K562 (cell line): ENCODE data around the gene KRTAP10-11. TPM values are rescaled to one million over a fixed set of nuclear protein-coding genes. Genes with fewer than 3 reads are reported as not detected.

Experiments used
- ATAC-seq: fragments of 200-7000 bp; cut with Tn5 transposase; 3 replicates; pipeline ENCODE4 v1.9.1; 2020; ENCODE audit warnings: moderate library complexity
- BruUV-seq: library from RNA; stranded (reverse); fragments of 400-500 nt; replicated peaks from 2 replicates; lab custom pipeline; 2021; lab: Mats Ljungman, UMichigan
- CTCF ChIA-PET: fragments of 300-600 bp; formaldehyde crosslinking; extraction: SDS; loops from one replicate; lab custom pipeline; 2021; ENCODE audit warnings: low intra/inter-chr PET ratio; lab: Yijun Ruan, JAX
- POLR2A ChIA-PET: fragments of 300-600, 350-650 bp; sonication (Branson Sonifier 250); formaldehyde crosslinking; extraction: SDS; loops from one replicate; lab custom pipeline; 2021; ENCODE audit warnings: antibody characterized with exemption, inconsistent platforms; lab: Yijun Ruan, JAX
- DNase-seq, 4 experiments: peaks; one replicate each; pipeline versions ENCODE4 v3.0.0 to v3.0.0-alpha.2; 2011 to 2018; ENCODE audit warnings: low spot score in 3 of 4, mixed read lengths in 3 of 4; ENCODE audit errors: extremely low read depth in 1 of 4
- FAIRE-seq: peaks from 2 replicates; lab custom pipeline; 2011; peaks lifted over from hg19 to GRCh38; lab: Jason Lieb, UNC
- H2AFZ ChIP-seq: 2 replicates; pipeline ENCODE4 v1.6.0; 2011; ENCODE audit warnings: low read depth, low read length, control low read depth, inconsistent platforms
- H3K27ac ChIP-seq: fragments of 200-600 bp; 3 replicates; pipeline ENCODE4 v1.8.0; 2011; ENCODE audit warnings: low read depth, mild to moderate bottlenecking, control low read depth, inconsistent platforms, low read length, moderate library complexity, mixed read lengths; ENCODE audit errors: extremely low read depth
- H3K27me3 ChIP-seq, 2 experiments: fragments of 300-600 bp in 1 of 2; 2 replicates in 1 of 2; 3 replicates in 1 of 2; pipeline versions ENCODE4 v1.6.0 to v1.8.0; 2011; ENCODE audit warnings: inconsistent platforms in 2 of 2, low read length in 2 of 2, mild to moderate bottlenecking in 1 of 2, mixed read lengths in 1 of 2, moderate library complexity in 1 of 2; ENCODE audit not compliant: control insufficient read depth in 2 of 2, insufficient read depth in 2 of 2
- H3K36me3 ChIP-seq: fragments of 300-600 bp; 3 replicates; pipeline ENCODE4 v1.8.0; 2011; ENCODE audit warnings: mild to moderate bottlenecking, low read length, inconsistent platforms; ENCODE audit not compliant: control insufficient read depth, insufficient read depth
- H3K4me1 ChIP-seq, 2 experiments: fragments of 200-600 bp in 1 of 2; replicated peaks in 1 of 2; 2 replicates in 1 of 2; 3 replicates in 1 of 2; pipeline versions ENCODE4 v1.5.1 to v1.8.0; 2011; ENCODE audit warnings: inconsistent platforms in 2 of 2, low read length in 2 of 2, mild to moderate bottlenecking in 1 of 2, mixed read lengths in 1 of 2, moderate library complexity in 1 of 2; ENCODE audit not compliant: control insufficient read depth in 2 of 2, insufficient read depth in 2 of 2
- H3K4me2 ChIP-seq: 2 replicates; pipeline ENCODE4 v1.6.1; 2011; ENCODE audit warnings: low read length, control low read depth, inconsistent platforms, mixed read lengths; ENCODE audit not compliant: insufficient read depth
- H3K4me3 ChIP-seq: fragments of 200-600 bp; sonication (generic), shearing (Covaris generic); 2 replicates; pipeline ENCODE4 v1.5.1; 2016; ENCODE audit warnings: control low read depth, inconsistent platforms
- H3K79me2 ChIP-seq: fragments of 200-600 bp; 3 replicates; pipeline ENCODE4 v1.8.0; 2011; ENCODE audit warnings: low read length, inconsistent platforms; ENCODE audit not compliant: control insufficient read depth, insufficient read depth
- H3K9ac ChIP-seq, 2 experiments: 2 replicates each; pipeline versions ENCODE4 v1.6.0 to v1.6.1; 2011; ENCODE audit warnings: low read depth in 2 of 2, low read length in 2 of 2, control low read depth in 1 of 2, inconsistent platforms in 1 of 2, mild to moderate bottlenecking in 1 of 2, mixed read lengths in 1 of 2; ENCODE audit not compliant: insufficient read depth in 1 of 2
- H3K9me1 ChIP-seq: one replicate; pipeline ENCODE4 v1.6.0; 2011; ENCODE audit warnings: inconsistent platforms, mild to moderate bottlenecking, low read length, moderate library complexity; ENCODE audit not compliant: control insufficient read depth, insufficient read depth
- H3K9me3 ChIP-seq: replicated peaks from 2 replicates; pipeline ENCODE4 v1.5.1; 2011; ENCODE audit warnings: low read depth, low read length, inconsistent platforms; ENCODE audit not compliant: control insufficient read depth, insufficient read depth
- H4K20me1 ChIP-seq: replicated peaks from 2 replicates; pipeline ENCODE4 v1.6.1; 2011; ENCODE audit warnings: low read length, inconsistent platforms, mixed read lengths; ENCODE audit not compliant: control insufficient read depth, insufficient read depth
- NONO ChIP-seq, 2 experiments: fragments of 200-400 bp in 1 of 2; fragments of 450-650 bp in 1 of 2; formaldehyde crosslinking in 1 of 2; IDR thresholded peaks; 2 replicates each; pipeline ENCODE4 v1.6.1; 2017; ENCODE audit warnings: low read depth in 2 of 2, mild to moderate bottlenecking in 2 of 2, moderate library complexity in 2 of 2, low read length in 1 of 2
- PTTG1 ChIP-seq: fragments of 450-650 bp; IDR thresholded peaks from 2 replicates; pipeline ENCODE4 v1.6.1; 2016; ENCODE audit warnings: low read depth, mild to moderate bottlenecking, missing genetic modification characterization, missing compliant biosample characterization
- SAP30 ChIP-seq: fragments of 200-600 bp; sonication (generic); IDR thresholded peaks from 2 replicates; pipeline ENCODE4 v1.6.1; 2012; ENCODE audit warnings: borderline replicate concordance, low read depth, mild to moderate bottlenecking, moderate library complexity, low read length, control low read depth, inconsistent platforms; ENCODE audit not compliant: insufficient read depth, poor library complexity, severe bottlenecking
- WGBS: fragments of 100-300 bp; shearing (Covaris generic); methylation state at CpG from one replicate; pipeline ENCODE4 v1.1.6; 2016; ENCODE audit warnings: low coverage, mixed read lengths; ENCODE audit not compliant: insufficient coverage; ENCODE audit errors: missing lambda C conversion rate; 5-methylcytosine and 5-hydroxymethylcytosine counted together
- in situ Hi-C: fragments of 300-500 bp; cut with MboI; formaldehyde crosslinking; loops from 4 replicates; pipeline ENCODE4 v1.15.0; 2018; ENCODE audit warnings: inconsistent platforms, mixed read lengths
- intact Hi-C: fragments of 100-400 bp; cut with micrococcal nuclease; formaldehyde crosslinking; loops from 2 replicates; pipeline ENCODE4 v1.14.2; 2022
- polyA plus RNA-seq, 8 experiments: library from polyadenylated mRNA; depleted of rRNA in 4 of 8; stranded (reverse) in 5 of 8; unstranded in 3 of 8; fragments of >200 nt; fragmentation: Nextera tagmentation in 2 of 8; fragmentation: Illumina TruSeq in 1 of 8; extraction: Ambion mirVana in 2 of 8; extraction: Trizol in 1 of 8; gene quantifications; 2 replicates each; pipeline versions ENCODE4 v1.2.1 to v1.2.3, GENCODE V29; 2011 to 2014; ENCODE audit warnings: inconsistent platforms in 1 of 8, missing spikeins in 1 of 8
- total RNA-seq, 7 experiments: library from RNA; depleted of rRNA in 6 of 7; stranded (reverse); fragments of >200 nt in 6 of 7; fragmentation: Illumina TruSeq in 2 of 7; extraction: Trizol in 2 of 7; gene quantifications; 2 replicates each; pipeline versions ENCODE4 v1.2.1 to v1.2.3, GENCODE V29; 2011 to 2021; ENCODE audit warnings: low replicate concordance in 1 of 7

Gene KRTAP10-11
- total and polyA plus RNA-seq, 9 of the 15 experiments (the other 6 are each of a cell fraction or from before 2014, with no cell fraction given): not detected

DNA sequence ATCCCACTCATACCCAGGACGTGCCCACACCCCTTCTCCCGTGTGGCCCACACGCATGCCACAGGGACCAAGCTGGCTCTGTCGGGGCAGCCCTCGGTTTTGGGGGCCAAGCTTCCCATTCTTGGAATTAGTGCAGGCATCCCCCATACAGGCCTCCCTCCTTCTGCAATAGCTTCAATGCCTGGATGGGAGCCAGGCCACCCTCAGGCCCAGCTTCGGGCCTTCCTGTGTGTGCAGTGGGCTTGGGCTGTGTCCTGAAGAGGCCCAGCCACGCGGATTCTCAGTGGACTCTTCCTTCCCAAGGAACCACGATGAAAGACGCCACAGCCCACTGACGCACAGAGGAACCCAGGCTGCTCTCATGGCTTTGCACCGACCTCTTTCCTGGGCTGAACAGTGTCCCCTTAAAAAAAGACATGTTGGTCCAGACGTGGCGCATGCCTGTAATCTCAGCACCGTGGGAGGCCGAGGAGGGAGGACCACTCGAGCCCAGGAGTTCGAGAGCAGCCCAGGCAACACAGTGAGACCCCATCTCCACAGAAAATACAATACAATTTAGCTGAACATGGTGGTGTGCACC lies 3.4 kb downstream of the KRTAP10-11 start:
- ATAC-seq: no peak
- H3K9me1 ChIP-seq: no peaks in the 10 kb centered on the region
- in situ Hi-C loops: no loop called here
- no peak for FAIRE-seq
- DNase-seq: no peak
- CTCF ChIA-PET: no interaction called here
- no TSS peak for BruUV-seq
- H3K4me3 ChIP-seq: no peak overlapping the region
- POLR2A ChIA-PET: no interaction called here
- H3K27me3 ChIP-seq: peaks cover 13 to 74% of the 10 kb centered on the region in 2 experiments; a peak in 4 of 5 replicates
- H3K36me3 ChIP-seq: no peaks in the 10 kb centered on the region
- no peaks in the 10 kb centered on the region for H4K20me1 ChIP-seq
- H3K27ac ChIP-seq: no peak overlapping the region
- intact Hi-C loops: no loop called here
- 0 out of 2 replicates have a peak, but pooled peaks cover 3% of the 10 kb centered on the region for H3K9me3 ChIP-seq
- TF ChIP-seq NONO (IDR thresholded peaks at IDR 0.05; ENCODE audit: low read depth in 2 of 2, low read length in 1 of 2) (no peak), SAP30 (no peak), PTTG1 (tag) (no peak)
- TF ChIP-seq, all 486 proteins: peak for 0
- no peak overlapping the region for H3K4me2 ChIP-seq
- no peaks in the 10 kb centered on the region for H3K79me2 ChIP-seq
- no peak overlapping the region for H2AFZ ChIP-seq
- H3K4me1 ChIP-seq: peaks cover 0 to 6% of the 10 kb centered on the region in 2 experiments; a peak in 2 of 5 replicates
- WGBS: 2% methylated on average over 18 of the region's 18 CpGs
- no peak overlapping the region; a peak in 1 of 4 replicates for H3K9ac ChIP-seq
